NCI-H1417 treated with DMSO at 0.1 percent for 48 hours (cell line): ENCODE data around the gene FANK1.
"Not testable (repeated sequence)": the region's sequence is repeated elsewhere in the genome, so short reads cannot be mapped to it uniquely, and the experiment has no call there.

Experiments used
- DNase-seq: peaks from one replicate; lab custom pipeline; 2025; lab: John Stamatoyannopoulos, UW

Gene FANK1

GRCh38 chr10:125889441-125889840 lies 6.9 kb upstream of the FANK1 start:
- DNase-seq = not testable (repeated sequence)

GRCh38 chr10:125892402-125892801 lies 4.0 kb upstream of the FANK1 start:
- DNase-seq = not testable (repeated sequence)

- not testable (repeated sequence) for DNase-seq
Measured at GRCh38 chr10:125894176-125894575, 2.2 kb upstream of the FANK1 start.

- DNase-seq = not testable (repeated sequence)
Measured at GRCh38 chr10:125895130-125896087, 955 bp upstream of the FANK1 start.

GRCh38 chr10:125897317-125897716 lies 953 bp downstream of the FANK1 start:
- not testable (repeated sequence) for DNase-seq

GRCh38 chr10:125900963-125901362 lies 4.6 kb downstream of the FANK1 start:
- DNase-seq = not testable (repeated sequence)

- DNase-seq = not testable (repeated sequence)
Measured at GRCh38 chr10:125903135-125903640, 6.8 kb downstream of the FANK1 start.

GRCh38 chr10:125905069-125905994 lies 9.0 kb downstream of the FANK1 start:
- not testable (repeated sequence) for DNase-seq

GRCh38 chr10:125907598-125907997 lies 11.2 kb downstream of the FANK1 start:
- not testable (repeated sequence) for DNase-seq

GRCh38 chr10:125908813-125909212 lies 12.4 kb downstream of the FANK1 start:
- not testable (repeated sequence) for DNase-seq

GRCh38 chr10:125909491-125909890 lies 13.1 kb downstream of the FANK1 start:
- DNase-seq = not testable (repeated sequence)

- DNase-seq = no peak
Measured at GRCh38 chr10:125911145-125911544, 14.8 kb downstream of the FANK1 start.

- DNase-seq = no peak
Measured at GRCh38 chr10:125911990-125912389, 15.6 kb downstream of the FANK1 start.

- not testable (repeated sequence) for DNase-seq
Measured at GRCh38 chr10:125913277-125913676, 16.9 kb downstream of the FANK1 start.

- DNase-seq = no peak
Measured at GRCh38 chr10:125916977-125917376, 20.6 kb downstream of the FANK1 start.

- not testable (repeated sequence) for DNase-seq
Measured at GRCh38 chr10:125917704-125918361, 21.5 kb downstream of the FANK1 start.

- DNase-seq = not testable (repeated sequence)
Measured at GRCh38 chr10:125921643-125922306, 25.4 kb downstream of the FANK1 start.

GRCh38 chr10:125925262-125925834 lies 29.0 kb downstream of the FANK1 start:
- DNase-seq = no peak

- no peak for DNase-seq
Measured at GRCh38 chr10:125926247-125926646, 29.9 kb downstream of the FANK1 start.

- not testable (repeated sequence) for DNase-seq
Measured at GRCh38 chr10:125927265-125927664, 30.9 kb downstream of the FANK1 start.
